A673 (cell line): ENCODE results near the gene EEF1AKMT3.

ENCODE experiments used
- CTCF ChIP-seq: fragments of 300-800, 200-600 bp; sonication (generic); conservative IDR thresholded peaks from 2 replicates; pipeline ENCODE4 v1.5.1; 2017; ENCODE audit warnings: low read depth, mild to moderate bottlenecking, antibody characterized with exemption, low read length, moderate library complexity, mixed read lengths
- EZH2 ChIP-seq: fragments of 200-600 bp; sonication (generic); IDR thresholded peaks from 2 replicates; pipeline ENCODE4 v1.6.1; 2017; ENCODE audit warnings: borderline replicate concordance, low read depth, mild to moderate bottlenecking, mixed read lengths, antibody characterized with exemption, low read length; ENCODE audit not compliant: poor library complexity, severe bottlenecking

GRCh38 chr12:57813111-57813970 lies 40.9 kb downstream of the EEF1AKMT3 start:
- no peak for TF ChIP-seq EZH2
- TF ChIP-seq CTCF: no peak
